CD4-positive, alpha-beta T cell treated with Interleukin-4 for 4 hours (primary cell): ENCODE results near the gene MAN2B2.
"Not testable (repeated sequence)": the region's sequence is repeated elsewhere in the genome, so short reads cannot be mapped to it uniquely, and the experiment has no call there.

Experiments
- DNase-seq: peaks from one replicate; pipeline ENCODE4 v3.0.0-alpha.2; 2020

The MAN2B2 gene

DNA sequence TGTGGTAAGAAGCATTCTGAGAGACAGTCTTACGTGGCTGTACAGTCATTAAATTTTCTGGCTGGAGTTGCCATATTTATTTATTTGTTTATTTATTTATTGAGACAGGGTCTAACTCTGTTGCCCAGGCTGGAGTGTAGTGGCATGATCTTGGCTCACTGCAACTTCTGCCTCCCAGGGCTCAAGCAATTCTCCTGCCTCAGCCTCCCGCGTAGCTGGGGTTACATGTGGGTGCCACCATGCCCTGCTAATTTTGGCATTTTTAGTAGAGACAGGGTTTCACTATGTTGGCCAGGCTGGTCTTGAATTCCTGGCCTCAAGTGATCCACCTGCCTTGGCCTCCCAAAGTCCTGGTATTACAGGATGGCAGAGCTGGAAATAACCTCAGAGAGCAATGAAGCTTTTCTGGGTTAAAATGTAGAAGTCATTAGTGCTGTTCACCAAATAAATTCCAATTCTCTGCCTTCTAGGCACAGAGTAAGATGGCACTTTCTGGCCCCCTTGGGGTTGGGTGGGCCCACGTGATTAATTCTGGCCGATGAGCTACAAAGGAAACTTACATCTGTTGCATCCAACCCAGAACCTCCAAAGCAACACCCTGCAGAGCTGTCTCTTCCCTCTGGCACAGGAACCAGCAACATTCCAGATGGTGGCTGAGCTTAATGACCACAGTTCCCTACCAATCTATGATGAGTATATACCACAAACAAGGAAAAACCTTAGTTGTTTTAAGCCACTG, 70.0 kb downstream of the MAN2B2 start:
- no peak for DNase-seq

DNA sequence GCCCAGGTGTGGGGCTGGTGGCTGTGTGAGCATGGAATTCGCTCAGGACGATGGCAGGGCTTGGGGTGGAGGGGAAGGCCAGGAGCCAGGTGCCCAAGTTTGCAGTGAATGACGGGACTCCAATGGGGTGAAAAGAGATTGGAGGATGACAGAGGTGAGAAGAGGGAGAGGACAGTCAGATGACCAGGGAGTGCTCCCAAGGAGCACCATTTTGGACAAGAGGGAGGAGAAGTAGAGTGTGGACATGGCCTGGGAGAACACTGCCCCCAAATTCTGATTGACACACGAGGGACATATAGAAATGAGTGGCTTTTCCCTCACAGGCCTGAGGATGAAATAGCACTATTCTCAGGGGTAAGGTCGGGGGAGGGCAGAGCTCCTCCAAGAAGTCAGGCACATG, 72.2 kb downstream of the MAN2B2 start:
- no peak for DNase-seq

DNA sequence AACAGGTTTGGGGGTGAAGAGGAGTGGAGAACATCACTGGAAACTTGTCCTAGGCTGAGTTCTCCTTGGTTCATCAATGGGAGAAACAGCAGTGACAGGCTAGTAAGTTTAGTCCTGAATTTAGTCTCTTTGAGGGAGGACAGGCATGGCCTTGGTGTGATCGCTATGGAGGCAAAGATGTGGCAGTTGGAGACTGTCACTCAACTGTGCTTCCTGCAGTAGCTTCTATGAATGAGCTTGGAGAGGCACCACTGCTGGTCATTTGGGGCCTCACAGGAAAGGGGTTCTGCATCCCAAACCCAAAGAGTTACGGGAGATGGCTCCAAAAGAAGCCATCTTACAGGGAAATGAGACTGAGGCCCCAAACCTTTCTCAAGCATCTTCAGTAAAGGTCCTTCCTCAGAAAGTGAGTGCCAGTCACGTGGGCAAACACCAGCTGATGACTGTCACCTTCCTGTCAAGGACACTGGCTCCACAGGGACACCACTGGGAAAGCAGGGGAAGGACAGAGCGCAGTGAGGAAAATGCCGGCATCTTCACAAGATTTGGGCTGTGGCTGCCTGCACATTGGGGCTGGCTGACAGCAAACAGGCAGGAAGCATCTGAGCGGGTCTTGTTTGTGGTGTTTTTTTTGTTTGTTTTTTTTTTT, 72.7 kb downstream of the MAN2B2 start:
- no peak for DNase-seq

DNA sequence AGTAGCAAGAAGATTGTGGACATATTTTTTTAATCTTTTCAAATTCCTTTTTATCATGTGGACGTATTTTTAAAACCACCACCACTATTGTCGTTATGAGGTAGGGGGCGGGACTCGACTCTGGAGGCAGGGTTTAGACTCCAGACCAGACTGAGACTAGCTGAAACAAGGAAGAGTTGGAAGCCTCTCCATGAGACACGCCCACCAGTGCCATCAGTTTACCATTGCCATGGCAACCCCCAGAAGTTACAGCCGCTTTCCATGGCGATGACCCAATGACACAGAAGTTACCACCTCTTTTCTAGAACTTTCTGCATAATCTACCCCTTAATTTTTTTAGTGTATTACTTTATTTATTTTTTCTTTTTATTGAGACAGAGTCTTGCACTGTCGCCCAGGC, 74.2 kb downstream of the MAN2B2 start:
- no peak for DNase-seq

DNA sequence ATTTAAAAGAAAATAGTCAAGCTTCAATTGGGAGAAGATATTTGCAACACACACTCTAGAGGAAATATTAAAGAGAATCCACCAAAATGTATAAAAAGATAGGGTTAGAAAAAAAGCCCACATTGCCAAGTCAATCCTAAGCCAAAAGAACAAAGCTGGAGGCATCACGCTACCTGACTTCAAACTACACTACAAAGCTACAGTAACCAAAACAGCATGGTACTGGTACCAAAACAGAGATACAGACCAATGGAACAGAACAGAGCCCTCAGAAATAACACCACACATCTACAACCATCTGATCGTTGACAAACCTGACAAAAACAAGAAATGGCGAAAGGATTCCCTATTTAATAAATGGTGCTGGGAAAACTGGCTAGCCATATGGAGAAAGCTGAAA, 79.2 kb downstream of the MAN2B2 start:
- DNase-seq = not testable (repeated sequence)

DNA sequence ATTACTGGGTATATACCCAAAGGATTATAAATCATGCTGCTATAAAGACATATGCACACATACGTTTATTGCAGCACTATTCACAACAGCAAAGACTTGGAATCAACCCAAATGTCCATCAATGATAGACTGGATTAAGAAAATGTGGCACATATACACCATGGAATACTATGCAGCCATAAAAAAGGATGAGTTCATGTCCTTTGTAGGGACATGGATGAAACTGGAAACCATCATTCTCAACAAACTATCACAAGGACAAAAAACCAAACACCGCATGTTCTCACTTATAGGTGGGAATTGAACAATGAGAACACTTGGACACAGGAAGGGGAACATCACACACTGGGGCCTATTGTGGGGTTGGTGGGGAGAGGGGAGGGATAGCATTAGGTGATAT, 80.3 kb downstream of the MAN2B2 start:
- not testable (repeated sequence) for DNase-seq

DNA sequence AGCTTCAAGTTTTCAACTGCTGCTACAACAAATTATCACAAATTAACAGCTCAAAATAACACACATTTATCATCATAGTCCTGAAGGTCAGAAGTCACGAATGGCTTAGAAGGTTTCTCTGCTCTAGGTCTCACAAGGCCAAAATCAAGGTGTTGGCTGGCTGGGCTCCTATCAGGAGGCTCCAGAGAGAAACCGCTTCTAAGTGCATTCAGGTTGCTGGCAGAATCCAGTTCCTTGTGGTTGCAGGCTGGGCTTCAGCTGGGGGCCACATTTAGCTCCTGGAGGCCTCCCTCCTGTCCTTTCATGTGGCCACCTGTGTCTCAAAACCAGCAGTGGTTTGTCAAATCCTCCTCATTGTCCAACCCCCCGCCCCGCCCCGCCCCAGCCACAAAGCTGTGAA, 80.9 kb downstream of the MAN2B2 start:
- no peak for DNase-seq

DNA sequence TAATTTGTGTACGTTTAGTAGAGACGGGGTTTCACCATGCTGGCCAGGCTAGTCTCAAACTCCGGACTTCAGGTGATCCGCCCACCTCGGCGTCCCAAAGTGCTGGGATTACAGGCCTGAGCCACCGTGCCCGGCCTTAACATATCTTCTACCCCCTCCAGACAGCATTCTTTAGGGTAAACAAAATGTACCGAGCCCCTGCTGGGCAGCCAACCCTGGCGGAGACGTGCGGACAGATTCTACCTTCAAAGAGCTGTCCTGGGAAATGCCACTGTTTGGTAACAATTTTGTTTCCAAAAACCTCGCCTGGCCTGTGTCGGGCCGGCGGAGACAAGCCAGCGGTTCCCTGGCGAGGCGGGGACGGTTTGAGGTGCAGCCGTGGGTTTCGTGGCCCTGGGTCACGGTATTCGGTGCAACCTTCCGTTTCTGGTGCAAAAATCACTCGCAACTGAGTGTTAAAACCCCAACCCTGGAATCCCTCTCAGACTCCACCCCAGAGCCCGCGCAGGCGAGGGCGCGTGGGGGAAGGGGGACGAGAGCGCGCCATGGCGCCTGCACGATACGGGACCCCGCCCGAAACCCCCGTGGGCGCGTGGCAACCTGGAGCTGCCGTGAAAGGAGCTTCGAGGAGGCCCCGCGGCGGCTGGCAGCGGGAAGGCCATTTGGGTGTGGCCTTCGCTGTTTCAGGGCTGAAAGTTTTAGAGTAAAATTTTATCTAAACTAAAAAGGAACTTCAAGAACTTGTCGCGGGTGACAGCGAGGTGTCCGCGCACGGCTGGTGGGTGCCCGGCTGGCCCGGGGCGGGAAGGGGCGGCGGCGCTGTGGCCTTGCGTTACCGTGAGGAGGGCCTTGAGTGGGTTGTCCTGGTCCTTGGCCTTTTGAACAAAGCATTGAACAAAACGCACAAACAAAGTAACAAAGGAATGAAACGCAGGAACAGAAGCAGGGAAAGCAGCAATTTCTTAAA, 82.5 kb downstream of the MAN2B2 start:
- no peak for DNase-seq

DNA sequence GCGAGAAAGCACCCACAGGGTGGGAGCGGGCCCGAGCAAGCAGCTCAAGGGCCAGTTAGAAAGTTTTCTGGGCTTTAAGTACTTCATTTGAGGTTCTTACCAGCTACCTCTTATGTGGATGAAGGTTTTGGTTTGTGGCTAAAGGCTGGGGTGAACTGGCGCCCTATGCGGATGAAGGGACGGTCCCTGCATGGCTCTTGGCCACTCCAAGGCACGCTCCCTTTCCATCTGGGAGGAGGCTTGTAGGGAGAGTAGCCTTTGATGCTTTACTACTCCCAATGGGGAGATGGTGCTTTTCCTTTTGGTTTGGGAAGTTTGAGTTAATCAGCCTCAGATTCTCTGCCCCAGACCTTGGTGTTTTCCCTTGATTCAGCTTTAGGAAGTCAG, 83.2 kb downstream of the MAN2B2 start:
- no peak for DNase-seq

DNA sequence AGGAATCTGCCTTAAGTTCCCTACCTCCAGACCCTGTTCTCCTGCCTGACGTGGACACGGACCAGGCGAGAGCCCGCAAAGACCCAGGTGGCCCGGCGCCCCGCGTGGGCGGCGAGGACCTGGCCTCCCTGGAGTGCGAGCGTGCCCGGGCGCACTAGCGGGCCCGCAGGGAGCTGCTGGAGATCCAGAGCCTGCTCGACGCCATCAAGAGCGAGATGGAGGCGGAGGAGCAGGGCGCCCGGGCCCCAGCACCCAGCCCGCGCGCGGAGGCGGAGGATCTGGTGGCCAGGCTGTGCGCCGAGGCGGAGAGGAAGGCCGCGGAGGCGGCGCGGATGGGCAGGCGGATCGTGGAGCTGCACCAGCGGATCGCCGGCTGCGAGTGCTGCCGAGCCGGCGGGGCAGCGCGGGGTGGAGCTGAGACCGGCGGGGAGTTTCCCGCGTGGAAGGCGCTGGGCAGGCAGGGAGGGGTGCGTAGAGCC, 83.6 kb downstream of the MAN2B2 start:
- DNase-seq = peak; percentile 44

DNA sequence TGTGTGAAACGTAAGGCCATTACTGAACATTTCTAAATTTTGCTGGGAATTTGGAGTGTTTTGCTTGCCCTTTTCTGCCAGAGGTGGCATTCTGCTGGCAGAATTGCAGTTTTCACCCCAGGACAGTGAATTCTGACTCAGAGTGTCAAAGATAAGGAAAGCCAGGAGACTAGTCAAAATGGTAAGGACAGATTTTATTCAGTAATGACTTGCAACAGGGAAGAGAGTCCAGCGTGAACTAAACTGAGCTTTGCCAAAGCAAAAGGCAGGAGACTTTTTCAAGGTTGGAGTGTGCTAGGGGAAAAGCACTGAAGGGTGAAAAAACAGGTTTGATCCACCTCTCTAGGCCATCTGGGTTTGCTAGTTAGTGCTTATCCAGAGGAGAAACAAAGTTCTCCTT, 84.9 kb downstream of the MAN2B2 start:
- no peak for DNase-seq

DNA sequence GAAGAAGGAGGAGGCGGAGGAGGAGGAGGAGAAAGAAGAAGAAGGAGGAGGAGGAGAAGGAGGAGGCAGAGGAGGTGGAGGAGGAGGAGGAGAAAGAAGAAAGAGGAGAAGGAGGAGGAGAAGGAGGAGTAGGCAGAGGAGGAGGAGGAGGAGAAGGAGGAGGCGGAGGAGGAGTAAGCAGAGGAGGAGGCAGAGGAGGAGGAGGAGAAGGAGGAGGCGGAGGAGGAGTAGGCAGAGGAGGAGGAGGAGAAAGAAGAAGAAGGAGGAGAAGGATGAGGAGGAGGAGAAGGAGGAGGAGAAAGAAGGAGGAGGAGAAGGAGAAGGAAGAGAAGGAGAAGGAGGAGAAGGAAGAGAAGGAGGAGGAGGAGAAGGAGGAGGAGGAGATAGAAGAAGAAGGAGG, 85.4 kb downstream of the MAN2B2 start:
- DNase-seq = no peak

DNA sequence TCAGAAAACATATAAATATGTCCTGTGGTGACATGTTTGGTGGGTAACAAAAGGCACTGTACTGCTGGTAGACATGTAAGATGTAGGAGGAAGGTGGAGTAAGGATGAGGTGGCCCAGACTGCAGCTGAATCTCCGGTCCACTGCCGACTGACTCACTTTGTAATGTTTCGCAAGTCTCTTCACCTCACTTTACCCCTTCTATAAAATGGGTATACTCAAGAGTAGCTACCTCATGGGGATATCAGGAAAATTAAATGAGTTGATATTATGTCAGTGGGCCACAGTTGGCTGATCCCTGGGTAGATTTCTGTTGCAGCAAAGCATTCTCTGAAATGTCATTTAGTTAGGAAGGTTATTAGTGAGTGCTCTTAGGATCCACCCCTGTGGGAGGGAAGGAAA, 87.6 kb downstream of the MAN2B2 start:
- DNase-seq = no peak

DNA sequence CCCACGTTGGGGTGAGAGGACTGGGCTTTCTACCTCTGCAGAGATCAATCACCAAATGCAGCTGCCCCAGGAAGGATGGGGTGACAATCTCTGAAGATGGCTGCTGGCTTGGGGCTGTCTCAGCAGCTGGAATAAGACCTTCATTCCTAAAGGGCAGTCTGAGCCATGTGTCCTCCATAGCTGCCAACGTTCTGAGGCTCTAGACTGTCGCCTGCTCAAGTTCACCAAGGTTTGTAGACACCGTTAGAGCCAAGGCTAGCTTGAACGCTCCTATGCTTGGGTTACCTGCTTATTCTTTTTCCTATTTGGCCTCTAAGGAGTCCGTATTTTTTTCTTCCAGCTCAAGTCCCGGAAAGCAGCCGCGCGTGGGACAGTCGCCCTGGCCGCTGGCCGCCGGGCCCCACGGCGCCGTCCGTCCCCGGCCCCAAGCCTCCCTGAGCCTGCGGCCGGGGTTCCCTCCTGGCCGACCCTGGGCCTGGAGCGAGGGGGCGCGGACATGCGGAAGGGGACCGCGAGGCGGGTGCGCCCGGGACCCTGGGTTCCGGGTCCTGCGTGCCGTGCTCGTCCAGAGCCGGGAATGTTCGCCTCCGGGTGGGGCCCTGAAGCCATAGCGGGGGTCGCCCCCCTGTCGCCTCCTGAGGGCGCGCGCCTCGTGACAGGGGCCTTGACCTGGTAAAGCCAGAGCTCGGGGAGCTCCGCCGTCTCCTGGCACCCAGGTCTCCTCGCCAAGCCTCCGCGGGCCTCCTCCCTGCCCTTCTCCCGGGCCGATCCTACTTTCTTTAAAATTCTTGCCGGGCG, 88.8 kb downstream of the MAN2B2 start:
- DNase-seq = no peak

DNA sequence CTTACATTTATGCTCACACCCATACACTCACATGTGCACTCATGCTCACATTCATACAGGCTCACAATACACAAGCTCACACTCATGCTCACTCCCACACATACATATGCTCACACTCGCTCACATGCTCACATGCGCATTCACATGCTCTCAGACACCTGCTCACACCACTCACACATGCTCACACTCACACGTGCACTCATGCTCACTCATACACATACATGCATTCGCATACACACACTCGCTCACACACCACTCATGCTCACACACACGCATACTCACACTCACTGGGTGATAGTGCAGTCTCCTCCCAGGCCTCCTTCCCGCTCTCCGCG, 90.3 kb downstream of the MAN2B2 start:
- no peak for DNase-seq

DNA sequence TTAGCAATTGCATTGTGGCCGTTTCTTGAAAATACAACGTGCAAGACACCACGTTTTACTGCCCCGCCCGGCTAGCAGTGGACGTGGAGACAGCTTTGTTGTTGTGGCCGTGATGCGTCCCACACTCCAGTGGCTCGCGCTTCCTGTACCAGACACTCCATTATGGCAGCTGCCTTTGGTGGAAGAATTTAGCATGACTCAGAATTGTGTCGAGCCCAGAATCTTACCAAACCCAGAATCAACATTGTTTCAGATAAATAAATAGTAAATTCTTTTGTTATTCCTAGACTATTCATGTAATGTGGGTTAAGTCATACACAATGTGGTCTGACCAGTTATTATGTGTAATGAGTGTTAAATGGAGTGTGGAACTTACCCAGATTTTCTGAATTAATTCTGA, 93.4 kb downstream of the MAN2B2 start:
- no peak for DNase-seq

DNA sequence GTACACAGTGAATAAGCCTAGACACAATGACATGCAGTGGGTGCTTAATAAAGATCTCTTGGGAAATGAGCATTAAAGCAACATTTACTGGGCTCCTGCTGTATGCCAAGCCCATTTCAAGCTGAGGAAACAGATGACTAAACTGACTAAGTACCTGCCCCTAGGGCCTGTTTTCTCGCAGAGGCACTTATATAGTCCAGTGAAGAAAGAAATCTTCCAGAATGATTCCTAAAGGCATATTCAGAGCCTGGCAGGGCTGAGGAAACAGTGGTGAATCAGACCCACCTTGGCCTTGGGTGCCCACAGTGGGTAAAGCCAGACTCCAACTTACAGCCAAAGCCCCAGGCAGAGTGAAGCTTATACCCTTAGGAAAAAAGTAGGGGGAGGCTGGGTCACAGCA, 96.7 kb downstream of the MAN2B2 start:
- DNase-seq = no peak

DNA sequence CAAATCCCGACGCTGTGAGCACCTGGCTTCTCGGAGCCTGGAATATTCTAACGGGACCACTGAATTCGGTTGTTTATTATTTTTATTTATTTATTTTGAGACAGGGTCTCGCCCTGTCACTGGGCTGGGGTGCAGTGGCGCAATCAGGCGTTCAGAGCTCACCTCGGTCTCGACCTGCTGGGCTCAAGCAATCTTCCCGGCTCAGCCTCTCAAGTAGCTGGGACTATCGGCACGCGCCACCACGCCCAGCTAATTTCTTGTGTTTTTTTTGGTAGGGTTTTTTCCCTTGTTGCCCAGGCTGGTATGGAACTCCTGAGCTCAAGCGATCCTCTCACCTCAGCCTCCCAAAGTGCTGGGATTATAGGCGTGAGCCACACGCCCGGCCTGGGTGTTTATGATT, 97.1 kb downstream of the MAN2B2 start:
- no peak for DNase-seq

DNA sequence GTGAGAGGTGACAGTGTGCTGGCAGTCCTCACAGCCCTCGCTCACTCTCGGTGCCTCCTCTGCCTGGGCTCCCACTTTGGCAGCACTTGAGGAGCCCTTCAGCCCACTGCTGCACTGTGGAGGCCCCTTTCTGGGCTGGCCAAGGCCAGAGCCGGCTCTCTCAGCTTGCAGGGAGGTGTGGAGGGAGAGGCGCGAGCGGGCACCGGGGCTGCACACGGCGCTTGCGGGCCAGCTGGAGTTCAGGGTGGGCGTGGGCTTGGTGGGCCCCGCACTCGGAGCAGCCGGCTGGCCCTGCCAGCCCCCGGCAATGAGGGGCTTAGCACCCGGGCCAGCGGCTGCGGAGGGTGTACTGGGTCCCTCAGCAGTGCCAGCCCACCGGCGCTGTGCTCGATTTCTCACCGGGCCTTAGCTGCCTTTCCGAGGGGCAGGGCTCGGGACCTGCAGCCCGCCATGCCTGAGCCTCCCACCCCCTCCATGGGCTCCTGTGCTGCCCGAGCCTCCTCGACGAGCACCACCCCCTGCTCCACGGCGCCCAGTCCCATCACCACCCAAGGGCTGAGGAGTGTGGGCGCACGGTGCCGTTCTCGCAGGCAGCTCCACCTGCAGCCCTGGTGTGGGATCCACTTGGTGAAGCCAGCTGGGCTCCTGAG, 97.7 kb downstream of the MAN2B2 start:
- not testable (repeated sequence) for DNase-seq
